UCSD-AML1 (cell line): Measurements from ENCODE around the gene RFK.

Experiments
- DNase-seq: peaks from one replicate; lab custom pipeline; 2025; ENCODE audit not compliant: unreplicated experiment; lab: John Stamatoyannopoulos, UW

The RFK gene

GRCh38 chr9:76336027-76336426, 58.2 kb downstream of the RFK start:
- DNase-seq, result no peak
